WERI-Rb-1 (cell line): ENCODE results near the gene DAB1.

ENCODE experiments used
- DNase-seq: peaks from one replicate; pipeline ENCODE4 v3.0.0-alpha.2; 2020
- H3K27ac ChIP-seq: fragments of 250-450 bp; sonication (Bioruptor Pico); 2 replicates; pipeline ENCODE4 v1.5.1; 2020; ENCODE audit warnings: mild to moderate bottlenecking, moderate library complexity
- H3K27me3 ChIP-seq: fragments of 250-450 bp; sonication (Bioruptor Pico); 2 replicates; pipeline ENCODE4 v1.5.1; 2021; ENCODE audit warnings: mild to moderate bottlenecking, low read depth, moderate library complexity; ENCODE audit not compliant: insufficient read depth, severe bottlenecking
- H3K36me3 ChIP-seq: fragments of 250-450 bp; sonication (Bioruptor Pico); 2 replicates; pipeline ENCODE4 v1.5.1; 2020; ENCODE audit warnings: mild to moderate bottlenecking, moderate library complexity
- H3K4me3 ChIP-seq: 2 replicates; pipeline ENCODE4 v1.5.1; 2011; ENCODE audit warnings: low read depth, mild to moderate bottlenecking, control low read depth, low read length
- H3K9me3 ChIP-seq: fragments of 250-450 bp; sonication (Bioruptor Pico); 2 replicates; pipeline ENCODE4 v1.5.1; 2021; ENCODE audit warnings: mild to moderate bottlenecking, moderate library complexity; ENCODE audit not compliant: severe bottlenecking
- TF ChIP-seq, protein P1 (sequence below): IDR thresholded peaks from 2 replicates; pipeline ENCODE4 v1.5.1; 2011; ENCODE audit warnings: low read depth, mild to moderate bottlenecking, control low read depth, inconsistent platforms, low read length

Gene DAB1

DNA sequence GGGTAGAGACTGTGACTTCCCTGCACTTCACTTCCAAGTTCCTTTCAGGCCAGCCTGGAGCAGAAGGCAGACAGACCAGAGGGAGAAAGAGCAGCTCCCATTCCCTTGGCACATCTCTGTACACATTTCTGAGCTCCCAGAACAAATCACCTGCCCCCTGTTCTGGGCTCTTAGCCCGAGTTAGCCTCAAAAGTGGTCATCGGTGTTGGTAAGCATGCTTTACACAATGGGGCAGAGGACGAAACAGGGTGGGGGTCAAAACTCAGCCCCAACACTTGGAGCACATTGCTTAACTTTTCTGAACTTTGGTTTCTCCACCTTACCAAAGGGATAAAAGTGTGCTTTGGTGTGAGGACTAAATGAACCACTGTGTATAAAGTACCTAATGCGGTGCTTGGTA lies 98.7 kb downstream of the DAB1 start:
- no peak for DNase-seq
- TF ChIP-seq, protein P1, sequence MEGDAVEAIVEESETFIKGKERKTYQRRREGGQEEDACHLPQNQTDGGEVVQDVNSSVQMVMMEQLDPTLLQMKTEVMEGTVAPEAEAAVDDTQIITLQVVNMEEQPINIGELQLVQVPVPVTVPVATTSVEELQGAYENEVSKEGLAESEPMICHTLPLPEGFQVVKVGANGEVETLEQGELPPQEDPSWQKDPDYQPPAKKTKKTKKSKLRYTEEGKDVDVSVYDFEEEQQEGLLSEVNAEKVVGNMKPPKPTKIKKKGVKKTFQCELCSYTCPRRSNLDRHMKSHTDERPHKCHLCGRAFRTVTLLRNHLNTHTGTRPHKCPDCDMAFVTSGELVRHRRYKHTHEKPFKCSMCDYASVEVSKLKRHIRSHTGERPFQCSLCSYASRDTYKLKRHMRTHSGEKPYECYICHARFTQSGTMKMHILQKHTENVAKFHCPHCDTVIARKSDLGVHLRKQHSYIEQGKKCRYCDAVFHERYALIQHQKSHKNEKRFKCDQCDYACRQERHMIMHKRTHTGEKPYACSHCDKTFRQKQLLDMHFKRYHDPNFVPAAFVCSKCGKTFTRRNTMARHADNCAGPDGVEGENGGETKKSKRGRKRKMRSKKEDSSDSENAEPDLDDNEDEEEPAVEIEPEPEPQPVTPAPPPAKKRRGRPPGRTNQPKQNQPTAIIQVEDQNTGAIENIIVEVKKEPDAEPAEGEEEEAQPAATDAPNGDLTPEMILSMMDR, result no peak
- Histone ChIP-seq H3K36me3 (no peaks in the 10 kb centered on the region), H3K4me3 (no peak overlapping the region), H3K27ac (no peak overlapping the region), H3K27me3 (no peaks in the 10 kb centered on the region), H3K9me3 (no peaks in the 10 kb centered on the region)

DNA sequence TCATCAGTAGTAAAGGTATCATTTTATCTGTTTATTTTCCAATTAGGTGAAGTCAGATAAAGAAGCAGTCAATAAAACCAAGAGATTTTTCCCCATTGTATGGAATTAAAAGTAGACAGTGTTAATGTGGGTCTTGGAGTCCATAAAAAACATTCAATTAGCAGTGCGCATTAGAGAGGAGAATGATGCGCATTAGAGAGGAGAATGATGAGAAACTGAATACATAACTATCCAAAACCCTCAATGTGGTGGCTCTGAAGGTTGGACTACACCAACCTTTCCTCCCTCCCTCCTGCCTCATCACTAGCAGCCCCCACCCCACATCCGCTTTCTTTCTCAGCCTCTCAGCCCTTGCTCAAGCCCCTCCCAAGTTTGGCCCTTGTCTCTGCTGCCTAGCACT lies 99.5 kb downstream of the DAB1 start:
- no peaks in the 10 kb centered on the region for H3K36me3 ChIP-seq
- no peak for DNase-seq
- H3K27ac ChIP-seq, result no peak overlapping the region
- no peak overlapping the region for H3K4me3 ChIP-seq
- H3K9me3 ChIP-seq, result no peaks in the 10 kb centered on the region
- no peaks in the 10 kb centered on the region for H3K27me3 ChIP-seq
- TF ChIP-seq, protein P1, result no peak

DNA sequence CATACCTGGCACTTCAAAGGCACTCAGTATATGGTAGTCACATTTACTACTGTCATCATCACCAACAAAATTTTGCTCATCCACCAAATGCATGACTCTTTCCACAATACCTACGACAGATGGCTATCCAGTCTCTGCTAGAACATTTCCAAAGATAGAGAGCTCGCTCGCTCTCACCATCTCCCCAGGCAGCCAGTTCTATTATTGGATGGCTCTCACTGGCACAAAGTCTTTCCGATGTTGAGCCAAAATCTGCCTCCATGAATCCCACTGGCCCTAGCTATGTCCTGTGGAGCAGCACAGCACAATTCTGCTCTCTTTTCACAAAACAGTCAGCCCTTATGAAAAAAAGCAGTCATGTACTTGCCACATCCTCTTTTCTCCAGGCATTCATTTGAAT lies 102.1 kb downstream of the DAB1 start:
- no peak for DNase-seq
- H3K9me3 ChIP-seq, result no peaks in the 10 kb centered on the region
- H3K27ac ChIP-seq, result no peak overlapping the region
- no peak overlapping the region for H3K4me3 ChIP-seq
- TF ChIP-seq, protein P1, result no peak
- H3K27me3 ChIP-seq, result no peaks in the 10 kb centered on the region
- H3K36me3 ChIP-seq, result no peaks in the 10 kb centered on the region

GRCh38 chr1:57319791-57320190 lies 104.1 kb downstream of the DAB1 start:
- Histone ChIP-seq H3K27me3 (no peaks in the 10 kb centered on the region), H3K27ac (no peak overlapping the region), H3K36me3 (no peaks in the 10 kb centered on the region), H3K4me3 (no peak overlapping the region), H3K9me3 (no peaks in the 10 kb centered on the region)
- no peak for DNase-seq
- TF ChIP-seq, protein P1, result no peak

GRCh38 chr1:57319165-57319564 lies 104.7 kb downstream of the DAB1 start:
- Histone ChIP-seq H3K4me3 (no peak overlapping the region), H3K36me3 (no peaks in the 10 kb centered on the region), H3K9me3 (no peaks in the 10 kb centered on the region), H3K27ac (no peak overlapping the region), H3K27me3 (no peaks in the 10 kb centered on the region)
- no peak for DNase-seq
- TF ChIP-seq, protein P1, result no peak

DNA sequence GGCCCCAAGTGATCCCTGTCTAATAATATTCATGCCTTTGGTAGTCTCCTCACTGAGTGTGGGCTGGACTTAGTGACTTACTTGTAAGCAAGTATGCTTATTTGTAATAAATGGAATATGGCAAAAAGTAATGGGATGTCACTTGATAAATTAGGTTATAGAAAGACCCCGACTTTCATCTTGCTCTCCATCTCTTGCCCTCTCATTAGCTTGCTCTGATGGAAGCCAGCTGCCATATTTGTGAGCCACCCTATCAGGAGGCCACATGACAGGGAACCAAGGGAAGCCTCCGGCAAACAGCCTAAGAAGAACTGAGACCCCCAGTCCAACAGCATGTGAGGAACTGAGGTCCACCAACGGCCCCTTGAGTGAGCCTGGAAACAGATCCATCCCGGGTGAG lies 107.0 kb downstream of the DAB1 start:
- no peak overlapping the region for H3K4me3 ChIP-seq
- no peaks in the 10 kb centered on the region for H3K36me3 ChIP-seq
- no peaks in the 10 kb centered on the region for H3K27me3 ChIP-seq
- H3K9me3 ChIP-seq, result no peaks in the 10 kb centered on the region
- no peak for DNase-seq
- H3K27ac ChIP-seq, result no peak overlapping the region
- TF ChIP-seq, protein P1, result no peak
